ENCODE results near the gene OVCH2. TPM values are rescaled to one million over a fixed set of nuclear protein-coding genes. Genes with fewer than 3 reads are reported as not detected.

The OVCH2 gene
- total and polyA plus RNA-seq, 2 experiments from 2014 or later: 0.42 to 1.3 TPM

- Histone ChIP-seq H4K20me1 (replicated peaks; ENCODE audit: insufficient read depth) (no peaks in the 10 kb centered on the region), H3K4me1 (ENCODE audit: insufficient read depth) (peaks cover 29% of the 10 kb centered on the region), H3K36me3 (ENCODE audit: insufficient read depth) (peaks cover 4% of the 10 kb centered on the region; the same call in 1 of the 2 replicates), H3K4me2 (peak within 1 kb of the TSS; percentile 92), H3K9me2 (ENCODE audit: insufficient read depth) (no peaks in the 10 kb centered on the region), H3K27me3 (ENCODE audit: insufficient read depth) (no peaks in the 10 kb centered on the region), H3K79me2 (replicated peaks; ENCODE audit: insufficient read depth) (no peaks in the 10 kb centered on the region), H2AFZ (peak within 1 kb of the TSS; percentile 97), H3K27ac (ENCODE audit: low read depth) (peak within 1 kb of the TSS; percentile 55; the same call in 1 of the 2 replicates), H3F3A (replicated peaks; ENCODE audit: low read depth) (0 out of 2 replicates have a peak, but pooled peaks cover 3% of the 10 kb centered on the region), H3K4me3 (peak within 1 kb of the TSS; percentile 84)
- TF ChIP-seq JUNB (IDR thresholded peaks at IDR 0.05; ENCODE audit: unreplicated experiment) (no peak), EZH2 (IDR thresholded peaks at IDR 0.05; ENCODE audit: low read depth, unreplicated experiment) (no peak), ZNF331 (CRISPR knock-in tag; IDR thresholded peaks at IDR 0.05; ENCODE audit: low read depth) (no peak), ETS1 (IDR thresholded peaks at IDR 0.05) (no peak), STAT1 (IDR thresholded peaks at IDR 0.05; ENCODE audit: unreplicated experiment) (no peak), CREB1 (CRISPR knock-in tag; IDR thresholded peaks at IDR 0.05; ENCODE audit: low read depth) (no peak), POLR2AphosphoS5 (IDR thresholded peaks at IDR 0.05; ENCODE audit: low read depth) (peak; percentile 61; the same call in 1 of the 2 replicates)
- peak; percentile 79 for ATAC-seq
- peak; percentile 80 for DNase-seq (ENCODE audit: low spot score)
- peak within 1 kb of the TSS; percentile 63; the same call in 1 of the 2 replicates for H3K27ac Mint-ChIP-seq
- peaks cover 13% of the 10 kb centered on the region for H3K27me3 Mint-ChIP-seq (ENCODE audit: insufficient read depth, low read depth, poor library complexity)
- peaks cover 36% of the 10 kb centered on the region for H3K4me1 Mint-ChIP-seq
- peaks cover 23% of the 10 kb centered on the region for H3K36me3 Mint-ChIP-seq (ENCODE audit: low read depth)
- no peaks in the 10 kb centered on the region for H3K9me3 Mint-ChIP-seq
- H3K4me3 Mint-ChIP-seq: peak within 1 kb of the TSS; percentile 89
Measured at GRCh38 chr11:7672960-7673723, 33.1 kb downstream of the OVCH2 start, which contains the start of gene CYB5R2. CYB5R2 (minus strand) TSS chr11:7673500; CDS start chr11:7672825, 675 bp downstream.

- peaks cover 23% of the 10 kb centered on the region; the same call in 1 of the 2 replicates for H3K4me1 ChIP-seq (ENCODE audit: insufficient read depth)
- 0 out of 2 replicates have a peak, but pooled peaks cover 3% of the 10 kb centered on the region for H3F3A ChIP-seq (replicated peaks; ENCODE audit: low read depth)
- no peaks in the 10 kb centered on the region for H3K9me2 ChIP-seq (ENCODE audit: insufficient read depth)
- peaks cover 13% of the 10 kb centered on the region for H3K27me3 Mint-ChIP-seq (ENCODE audit: insufficient read depth, low read depth, poor library complexity)
- no peaks in the 10 kb centered on the region for H3K9me3 Mint-ChIP-seq
- peaks cover 7% of the 10 kb centered on the region; the same call in 1 of the 2 replicates for H3K36me3 ChIP-seq (ENCODE audit: insufficient read depth)
- peak overlapping the region; percentile 84 for H3K4me3 ChIP-seq
- H4K20me1 ChIP-seq (replicated peaks; ENCODE audit: insufficient read depth): no peaks in the 10 kb centered on the region
- peak overlapping the region; percentile 92 for H3K4me2 ChIP-seq
- H3K79me2 ChIP-seq (replicated peaks; ENCODE audit: insufficient read depth): no peaks in the 10 kb centered on the region
- H3K27ac ChIP-seq (ENCODE audit: low read depth): no peak overlapping the region
- no peak overlapping the region for H3K27ac Mint-ChIP-seq
- ATAC-seq: no peak
- no peak for DNase-seq (ENCODE audit: low spot score)
- H3K36me3 Mint-ChIP-seq (ENCODE audit: low read depth): peaks cover 29% of the 10 kb centered on the region
- peak overlapping the region; percentile 66 for H3K4me3 Mint-ChIP-seq
- H2AFZ ChIP-seq: no peak overlapping the region
- no peaks in the 10 kb centered on the region for H3K27me3 ChIP-seq (ENCODE audit: insufficient read depth)
- H3K4me1 Mint-ChIP-seq: peaks cover 32% of the 10 kb centered on the region
- TF ChIP-seq EZH2 (IDR thresholded peaks at IDR 0.05; ENCODE audit: low read depth, unreplicated experiment) (no peak), EZH2phosphoT487 (IDR thresholded peaks at IDR 0.05; ENCODE audit: unreplicated experiment) (no peak), CTCF (conservative IDR thresholded peaks at IDR 0.05; ENCODE audit: low read depth in 2 of 2) (no peak), ZNF114 (CRISPR knock-in tag; IDR thresholded peaks at IDR 0.05) (no peak), NANOG (IDR thresholded peaks at IDR 0.05; ENCODE audit: borderline replicate concordance) (no peak), REST (IDR thresholded peaks at IDR 0.05; ENCODE audit: unreplicated experiment) (no peak), STAT1 (IDR thresholded peaks at IDR 0.05; ENCODE audit: unreplicated experiment) (no peak), JUNB (IDR thresholded peaks at IDR 0.05; ENCODE audit: unreplicated experiment) (no peak), POLR2AphosphoS5 (IDR thresholded peaks at IDR 0.05; ENCODE audit: low read depth) (no peak)
Measured at GRCh38 chr11:7672276-7672959, 33.9 kb downstream of the OVCH2 start.
